Keratinocyte (primary cell): ENCODE measurements around the gene OTOG. TPM values are rescaled to one million over a fixed set of nuclear protein-coding genes. Genes with fewer than 3 reads are reported as not detected.
A peak's percentile ranks its signal among the peaks of the same experiment; 100 is the strongest.

ENCODE experiments used
- DNase-seq: peaks from one replicate; pipeline ENCODE4 v3.0.0-alpha.2; 2011; ENCODE audit warnings: low read depth, missing footprints, low spot score
- FAIRE-seq: peaks from 2 replicates; lab custom pipeline; 2011; peaks lifted over from hg19 to GRCh38; lab: Jason Lieb, UNC
- H2AFZ ChIP-seq: 2 replicates; pipeline ENCODE4 v1.6.0; 2012; ENCODE audit warnings: low read length, control low read depth, inconsistent platforms; ENCODE audit not compliant: control insufficient read depth
- H3K27ac ChIP-seq: 2 replicates; pipeline ENCODE4 v1.5.1; 2011; ENCODE audit warnings: low read length; ENCODE audit not compliant: control insufficient read depth, insufficient read depth
- H3K27me3 ChIP-seq: 3 replicates; pipeline ENCODE4 v1.6.0; 2011; ENCODE audit warnings: low read length; ENCODE audit not compliant: control insufficient read depth, insufficient read depth; ENCODE audit errors: extremely low read depth
- H3K36me3 ChIP-seq, 2 experiments: 2 replicates in 1 of 2; 3 replicates in 1 of 2; pipeline ENCODE4 v1.5.1; 2011; ENCODE audit warnings: low read length in 2 of 2, mild to moderate bottlenecking in 1 of 2; ENCODE audit not compliant: control insufficient read depth in 2 of 2, insufficient read depth in 2 of 2; ENCODE audit errors: extremely low read depth in 1 of 2
- H3K4me1 ChIP-seq: 3 replicates; pipeline ENCODE4 v1.5.1; 2011; ENCODE audit warnings: low read length; ENCODE audit not compliant: control insufficient read depth, insufficient read depth; ENCODE audit errors: extremely low read depth
- H3K4me2 ChIP-seq: 3 replicates; pipeline ENCODE4 v1.6.0; 2011; ENCODE audit warnings: low read depth, low read length; ENCODE audit not compliant: control insufficient read depth, insufficient read depth; ENCODE audit errors: extremely low read depth
- H3K4me3 ChIP-seq, 3 experiments: fragments of 200-600 bp in 1 of 3; sonication (generic) in 1 of 3; 2 replicates in 2 of 3; 3 replicates in 1 of 3; pipeline ENCODE4 v1.5.1; 2011 to 2016; ENCODE audit warnings: low read length in 3 of 3, mild to moderate bottlenecking in 3 of 3, control low read depth in 2 of 3, inconsistent platforms in 1 of 3, low read depth in 1 of 3, mixed read lengths in 1 of 3, mixed run types in 1 of 3, moderate library complexity in 1 of 3; ENCODE audit not compliant: control insufficient read depth in 2 of 3, insufficient read depth in 2 of 3; ENCODE audit errors: extremely low read depth in 1 of 3
- H3K79me2 ChIP-seq: 2 replicates; pipeline ENCODE4 v1.6.0; 2012; ENCODE audit warnings: low read length; ENCODE audit not compliant: control insufficient read depth, insufficient read depth
- H3K9ac ChIP-seq: 3 replicates; pipeline ENCODE4 v1.6.0; 2011; ENCODE audit warnings: low read length; ENCODE audit not compliant: control insufficient read depth, insufficient read depth; ENCODE audit errors: extremely low read depth
- H3K9me1 ChIP-seq: 3 replicates; pipeline ENCODE4 v1.6.0; 2011; ENCODE audit warnings: low read length; ENCODE audit not compliant: control insufficient read depth, insufficient read depth; ENCODE audit errors: extremely low read depth
- H3K9me3 ChIP-seq: 2 replicates; pipeline ENCODE4 v1.5.1; 2012; ENCODE audit warnings: low read depth, low read length; ENCODE audit not compliant: control insufficient read depth
- H4K20me1 ChIP-seq: 3 replicates; pipeline ENCODE4 v1.6.0; 2011; ENCODE audit warnings: low read length; ENCODE audit not compliant: control insufficient read depth, insufficient read depth; ENCODE audit errors: extremely low read depth
- CTCF ChIP-seq, 3 experiments: IDR thresholded peaks in 1 of 3; conservative IDR thresholded peaks in 1 of 3; optimal IDR thresholded peaks in 1 of 3; 2 replicates in 2 of 3; 3 replicates in 1 of 3; pipeline versions ENCODE3 to v1.5.1; 2011; ENCODE audit warnings: low read length in 3 of 3, mild to moderate bottlenecking in 3 of 3, moderate library complexity in 2 of 3, control low read depth in 1 of 3, inconsistent platforms in 1 of 3; ENCODE audit not compliant: insufficient read depth in 2 of 3; ENCODE audit errors: extremely low read depth in 1 of 3
- EZH2 ChIP-seq: IDR thresholded peaks from one replicate; pipeline ENCODE4 v1.6.1; 2012; ENCODE audit warnings: inconsistent platforms, mild to moderate bottlenecking, low read length, moderate library complexity
- dilution Hi-C: fragments of 300-500 bp; cut with MboI; formaldehyde crosslinking; loops from one replicate; pipeline ENCODE4 v1.7.0; 2020; ENCODE audit warnings: low sequenced_read_pairs; ENCODE audit not compliant: extremely low pct_ligation_motif_present
- polyA plus RNA-seq, 5 experiments: library from polyadenylated mRNA; depleted of rRNA in 3 of 5; stranded (reverse) in 3 of 5; stranded (forward) in 1 of 5; unstranded in 1 of 5; fragments of >200 nt; gene quantifications; 1 replicate in 1 of 5; 2 replicates in 3 of 5; 3 replicates in 1 of 5; pipeline versions ENCODE4 v1.2.1 to v1.2.3, GENCODE V29; 2011 to 2012; ENCODE audit warnings: missing spikeins in 2 of 5, low read depth in 1 of 5, low replicate concordance in 1 of 5

OTOG gene
- polyA plus RNA-seq, 1 donor (not counting 4 experiments of a cell fraction or from before 2014, with no cell fraction given) = not detected

GRCh38 chr11:17563961-17564686 lies 17.1 kb downstream of the OTOG start:
- TF ChIP-seq CTCF (optimal IDR thresholded peaks at IDR 0.05 in 1 of 3, IDR thresholded peaks at IDR 0.05 in 1 of 3, conservative IDR thresholded peaks at IDR 0.05 in 1 of 3; ENCODE audit: extremely low read depth in 1 of 3, insufficient read depth in 2 of 3, low read length in 3 of 3) (no peak), EZH2 (no peak)
- no peak overlapping the region for H3K9ac ChIP-seq
- peaks cover 8% of the 10 kb centered on the region for H3K27me3 ChIP-seq
- DNase-seq (no peak), FAIRE-seq (no peak)
- no peaks in the 10 kb centered on the region for H3K79me2 ChIP-seq
- H3K27ac ChIP-seq = no peak overlapping the region
- no peaks in the 10 kb centered on the region for H3K9me1 ChIP-seq
- no peaks in the 10 kb centered on the region for H4K20me1 ChIP-seq
- H3K4me1 ChIP-seq = no peaks in the 10 kb centered on the region
- H3K9me3 ChIP-seq = no peaks in the 10 kb centered on the region
- no peaks in the 10 kb centered on the region for H3K36me3 ChIP-seq
- no peak overlapping the region for H2AFZ ChIP-seq
- no peak overlapping the region for H3K4me3 ChIP-seq
- H3K4me2 ChIP-seq = no peak overlapping the region
- dilution Hi-C loops = no loop called here

- no peaks in the 10 kb centered on the region for H3K9me1 ChIP-seq
- H3K4me2 ChIP-seq = no peak overlapping the region
- H3K27me3 ChIP-seq = peaks cover 8% of the 10 kb centered on the region
- dilution Hi-C loops = no loop called here
- H3K4me3 ChIP-seq = no peak overlapping the region
- H2AFZ ChIP-seq = no peak overlapping the region
- H3K27ac ChIP-seq = no peak overlapping the region
- H3K9ac ChIP-seq = no peak overlapping the region
- FAIRE-seq = no peak
- no peaks in the 10 kb centered on the region for H3K9me3 ChIP-seq
- H3K79me2 ChIP-seq = no peaks in the 10 kb centered on the region
- no peak for TF ChIP-seq EZH2
- peak in 2 of 3 experiments; percentile 33 to 36 for TF ChIP-seq CTCF (optimal IDR thresholded peaks at IDR 0.05 in 1 of 3, IDR thresholded peaks at IDR 0.05 in 1 of 3, conservative IDR thresholded peaks at IDR 0.05 in 1 of 3; ENCODE audit: extremely low read depth in 1 of 3, insufficient read depth in 2 of 3, low read length in 3 of 3)
- DNase-seq = no peak
- no peaks in the 10 kb centered on the region for H3K36me3 ChIP-seq
- H4K20me1 ChIP-seq = no peaks in the 10 kb centered on the region
- no peaks in the 10 kb centered on the region for H3K4me1 ChIP-seq
Observed at GRCh38 chr11:17564687-17565042, 17.6 kb downstream of the OTOG start.
